ENCODE measurements around the gene MIAT. TPM values are rescaled to one million over a fixed set of nuclear protein-coding genes. Genes with fewer than 3 reads are reported as not detected.

The MIAT gene
- total and polyA plus RNA-seq, 2 of the 8 experiments (the other 6 are each of a cell fraction or from before 2014, with no cell fraction given) = 27.6 to 36.0 TPM

- no peak overlapping the region for H3K14ac ChIP-seq (ENCODE audit: insufficient read length)
- H3K9me3 ChIP-seq (ENCODE audit: insufficient read depth in 2 of 2, low read depth in 1 of 2, low read length in 1 of 2) = no peaks in the 10 kb centered on the region
- H3K4ac ChIP-seq (replicated peaks; ENCODE audit: insufficient read length, low read depth, low read length) = no peak overlapping the region
- H2AK5ac ChIP-seq (ENCODE audit: low read depth, low read length) = no peak overlapping the region
- DNase-seq (ENCODE audit: low read depth in 1 of 2, low spot score in 2 of 2) = no peak
- no peaks in the 10 kb centered on the region for H3K23me2 ChIP-seq (ENCODE audit: low read depth, low read length)
- H3K27me3 ChIP-seq (replicated peaks in 1 of 4; ENCODE audit: control insufficient read depth in 3 of 4, extremely low read depth in 1 of 4, insufficient read depth in 3 of 4, low read length in 3 of 4) = no peaks in the 10 kb centered on the region
- no peaks in the 10 kb centered on the region for H3K4me1 ChIP-seq (replicated peaks in 1 of 4; ENCODE audit: control insufficient read depth in 3 of 4, insufficient read depth in 4 of 4, low read length in 3 of 4)
- H3K4me2 ChIP-seq (ENCODE audit: insufficient read depth in 1 of 2, low read depth in 2 of 2, low read length in 2 of 2) = no peak overlapping the region
- H2AFZ ChIP-seq (ENCODE audit: low read length) = no peak overlapping the region
- H4K20me1 ChIP-seq (replicated peaks in 1 of 2; ENCODE audit: control insufficient read depth in 1 of 2, insufficient read depth in 2 of 2, low read length in 2 of 2) = no peaks in the 10 kb centered on the region
- H2BK20ac ChIP-seq (ENCODE audit: low read length) = no peak overlapping the region
- H3K27ac ChIP-seq (ENCODE audit: low read depth, low read length) = no peak overlapping the region
- no peak overlapping the region for H3K23ac ChIP-seq (ENCODE audit: insufficient read length)
- no peak overlapping the region for H4K91ac ChIP-seq (replicated peaks; ENCODE audit: insufficient read length, low read length)
- TF ChIP-seq ASH2L (IDR thresholded peaks at IDR 0.05; ENCODE audit: low read length) (no peak), RBBP5 (IDR thresholded peaks at IDR 0.05; ENCODE audit: borderline replicate concordance, low read depth, low read length) (no peak), SUZ12 (IDR thresholded peaks at IDR 0.05; ENCODE audit: low read length) (no peak), NRF1 (IDR thresholded peaks at IDR 0.05; ENCODE audit: low read depth, low read length) (no peak), CREB1 (IDR thresholded peaks at IDR 0.05) (no peak), TCF12 (IDR thresholded peaks at IDR 0.05; ENCODE audit: low read depth, low read length) (no peak), SIRT6 (IDR thresholded peaks at IDR 0.05; ENCODE audit: low read length) (no peak), KDM5A (IDR thresholded peaks at IDR 0.05; ENCODE audit: low read length) (no peak), POLR2A (IDR thresholded peaks at IDR 0.05; ENCODE audit: control extremely low read depth in 1 of 2, low read depth in 2 of 2, low read length in 2 of 2) (no peak), NANOG (IDR thresholded peaks at IDR 0.05; ENCODE audit: insufficient read depth, low read depth, low read length, poor library complexity, severe bottlenecking) (no peak), SP4 (IDR thresholded peaks at IDR 0.05; ENCODE audit: low read length) (no peak)
- no peaks in the 10 kb centered on the region for H3K79me1 ChIP-seq (ENCODE audit: low read depth, low read length)
- no peak for FAIRE-seq
- H4K5ac ChIP-seq (ENCODE audit: insufficient read length, low read depth, low read length) = no peak overlapping the region
- no peaks in the 10 kb centered on the region for H3K79me2 ChIP-seq (ENCODE audit: control insufficient read depth in 1 of 2, insufficient read depth in 2 of 2, low read length in 2 of 2)
- H2BK120ac ChIP-seq (replicated peaks; ENCODE audit: low read depth, low read length) = no peak overlapping the region
- H2BK5ac ChIP-seq (ENCODE audit: low read depth, low read length) = no peak overlapping the region
- H4K8ac ChIP-seq (ENCODE audit: extremely low read depth, insufficient read depth, low read length) = no peak overlapping the region
- H3K36me3 ChIP-seq (ENCODE audit: control insufficient read depth in 2 of 4, insufficient read depth in 4 of 4, low read length in 3 of 4) = no peaks in the 10 kb centered on the region
- no peak overlapping the region for H2BK15ac ChIP-seq (ENCODE audit: low read length)
- no peak overlapping the region for H3K9ac ChIP-seq (replicated peaks in 1 of 4; ENCODE audit: extremely low read depth in 1 of 4, low read depth in 3 of 4, low read length in 3 of 4)
- 100% methylated on average over 3 of the region's 3 CpGs; no CpG with 5 or more reads in 1 of the 2 experiments for WGBS, 2 experiments (ENCODE audit: extremely low coverage in 1 of 2, insufficient coverage in 1 of 2, insufficient read length in 1 of 2, insufficient replicate concordance in 2 of 2, low coverage in 1 of 2, low lambda C conversion rate in 2 of 2, missing lambda C conversion rate in 1 of 2)
- no peak overlapping the region for H3K56ac ChIP-seq (replicated peaks; ENCODE audit: insufficient read length, low read depth, low read length)
- CTCF ChIA-PET (ENCODE audit: partially characterized antibody) = interaction anchor here (0.6 to 2.1 kb wide), 4 partner anchors 10 to 48 kb away, joined by 3 to 14 read pairs (median 4); no protein-coding TSS in a partner anchor
- POLR2A ChIA-PET (ENCODE audit: partially characterized antibody) = interaction anchor here (1.5 kb wide), 1 partner anchor 74 kb away, joined by 3 read pairs; no protein-coding TSS in a partner anchor
- H3K18ac ChIP-seq (ENCODE audit: extremely low read depth, low read length) = no peak overlapping the region
- H3K4me3 ChIP-seq (ENCODE audit: extremely low read depth in 1 of 4, insufficient read depth in 2 of 4, low read depth in 3 of 4, low read length in 4 of 4) = no peak overlapping the region
- no peak overlapping the region for H2BK12ac ChIP-seq (ENCODE audit: low read depth, low read length)
Measured at GRCh38 chr22:26634189-26634588, 23.2 kb upstream of the MIAT start.

All from H1 (cell line).